ENCODE data around the gene SLC24A5.
A peak's percentile ranks its signal among the peaks of the same experiment; 100 is the strongest.

DNA sequence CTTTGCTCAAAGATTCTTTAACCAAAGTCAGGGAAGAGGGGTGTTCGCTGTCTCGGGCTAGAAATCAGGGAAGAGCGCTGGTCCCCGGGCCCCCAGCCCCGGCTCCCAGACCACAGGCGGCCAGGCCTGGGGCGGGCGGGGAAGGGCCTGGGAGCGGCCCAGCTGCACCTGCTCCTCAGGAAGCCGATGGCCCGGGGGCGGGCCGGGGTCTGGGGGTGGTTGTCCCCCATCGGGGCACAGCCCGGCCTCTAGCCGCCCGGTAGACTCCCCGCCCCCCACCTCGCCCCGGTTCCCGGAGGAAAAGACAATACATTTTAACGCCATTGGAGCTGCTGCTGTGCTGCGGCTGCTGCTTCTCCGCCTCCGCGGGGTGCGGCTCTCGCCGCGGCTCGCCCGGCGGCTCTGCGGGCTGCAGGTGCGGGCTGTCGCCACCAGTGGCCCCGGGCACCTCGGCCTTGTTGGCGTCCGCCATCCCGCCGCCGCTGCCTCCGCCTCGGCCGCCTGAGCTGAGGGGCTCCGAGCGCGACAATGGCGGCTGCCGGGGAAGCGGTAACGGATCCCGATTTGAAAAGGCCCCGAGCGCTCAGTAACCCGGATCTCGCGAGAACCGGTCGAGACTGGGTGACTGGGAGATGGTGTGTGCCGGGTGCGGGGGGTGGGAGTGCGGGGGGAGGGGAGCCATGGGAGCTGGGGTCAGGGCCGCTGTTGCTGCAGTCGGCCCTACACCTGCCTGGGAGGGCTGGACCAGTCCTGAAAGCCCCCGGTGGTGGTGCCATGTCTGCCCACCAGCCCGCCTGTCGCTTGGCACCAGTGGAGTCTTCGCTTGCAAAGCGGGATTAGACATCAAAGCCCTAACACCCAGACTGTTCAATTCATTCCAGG, 57.2 kb downstream of the SLC24A5 start, which contains the start of gene MYEF2:
- TF ChIP-seq CTCF (IDR thresholded peaks at IDR 0.05) = peak in 1 of 7 experiments; percentile 3
- TF ChIP-seq POLR2A (IDR thresholded peaks at IDR 0.05) = no peak
- peak in 1 of 3 donors; percentile 37 for TF ChIP-seq POLR2AphosphoS5 (IDR thresholded peaks at IDR 0.05)
- TF ChIP-seq EP300 (IDR thresholded peaks at IDR 0.05) = no peak
